ENCODE results near the gene SLC25A21.

SLC25A21 gene

DNA sequence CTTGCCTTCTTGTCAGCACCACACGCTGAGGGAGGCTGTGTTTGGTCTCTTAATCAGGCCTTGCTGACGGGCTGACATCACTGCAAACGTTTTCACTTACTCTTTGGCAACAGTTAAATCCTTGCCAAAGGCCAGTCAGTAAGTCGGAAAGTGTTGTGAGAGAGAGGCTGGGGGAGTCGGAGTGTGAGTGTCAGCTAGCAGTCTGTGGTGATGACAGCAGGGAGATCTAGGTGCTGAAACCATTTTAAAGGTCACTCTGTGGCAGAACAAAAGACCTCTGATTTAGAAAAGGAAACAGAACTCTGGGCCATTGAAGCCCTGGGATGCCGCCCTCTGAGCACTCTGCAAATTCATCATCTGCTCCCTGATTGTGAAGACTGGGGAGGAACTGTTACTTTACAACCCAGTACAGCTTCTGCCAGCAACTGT lies 367.3 kb downstream of the SLC25A21 start:
- Histone ChIP-seq H3K23ac (ENCODE audit: low read length) (no peak overlapping the region), H3K79me1 (ENCODE audit: low read length) (no peaks in the 10 kb centered on the region), H2BK120ac (ENCODE audit: low read depth, low read length) (no peak overlapping the region), H3K27ac (ENCODE audit: low read depth, low read length) (no peak overlapping the region), H4K8ac (ENCODE audit: low read depth, low read length) (no peak overlapping the region), H2AK5ac (ENCODE audit: low read length) (no peak overlapping the region), H3K4me1 (ENCODE audit: control insufficient read depth, low read depth, low read length) (no peaks in the 10 kb centered on the region), H4K5ac (ENCODE audit: low read length) (no peak overlapping the region), H2BK15ac (replicated peaks; ENCODE audit: low read depth) (no peak overlapping the region), H3K4me3 (ENCODE audit: low read length) (no peak overlapping the region), H3K4me2 (ENCODE audit: low read length) (no peak overlapping the region), H3K27me3 (ENCODE audit: insufficient read depth, low read length, poor library complexity) (no peaks in the 10 kb centered on the region), H3K56ac (ENCODE audit: low read length) (no peak overlapping the region), H2BK5ac (ENCODE audit: low read length) (no peak overlapping the region), H3K18ac (ENCODE audit: low read length) (no peak overlapping the region), H3K4ac (ENCODE audit: low read depth, low read length) (no peak overlapping the region), H3K36me3 (ENCODE audit: control insufficient read depth, insufficient read depth, low read length) (no peaks in the 10 kb centered on the region), H3K79me2 (ENCODE audit: control insufficient read depth, insufficient read depth, low read length) (no peaks in the 10 kb centered on the region), H3K9ac (ENCODE audit: low read length) (no peak overlapping the region)
- peak; percentile 56 for DNase-seq
- no CpG with 5 or more reads among the region's 6 CpGs for WGBS (ENCODE audit: extremely low coverage, insufficient coverage, low lambda C conversion rate)

DNA sequence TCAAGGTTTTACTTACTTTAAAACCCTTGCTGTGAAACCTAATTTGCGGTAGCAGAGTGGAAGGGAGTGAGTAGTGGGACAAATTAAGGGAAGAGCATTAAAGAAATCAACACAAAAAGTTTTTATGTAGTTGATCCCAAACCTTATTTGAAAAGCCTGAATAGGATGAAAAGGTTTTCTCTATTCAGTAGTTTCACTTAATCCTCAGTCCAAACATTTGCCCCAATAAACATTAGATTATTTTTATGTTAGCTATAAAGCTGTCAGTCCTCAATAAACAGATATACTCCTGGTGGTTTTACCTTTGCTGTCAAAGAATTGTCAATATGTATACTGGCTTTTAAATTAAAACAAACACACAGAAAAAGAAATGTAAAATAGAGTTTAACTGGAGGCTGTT lies 374.8 kb downstream of the SLC25A21 start:
- no peak overlapping the region for H2BK15ac ChIP-seq (replicated peaks; ENCODE audit: low read depth)
- H4K5ac ChIP-seq (ENCODE audit: low read length), result no peak overlapping the region
- H3K27ac ChIP-seq (ENCODE audit: low read depth, low read length), result no peak overlapping the region
- no peaks in the 10 kb centered on the region for H3K79me2 ChIP-seq (ENCODE audit: control insufficient read depth, insufficient read depth, low read length)
- no peak overlapping the region for H3K18ac ChIP-seq (ENCODE audit: low read length)
- H3K36me3 ChIP-seq (ENCODE audit: control insufficient read depth, insufficient read depth, low read length), result no peaks in the 10 kb centered on the region
- WGBS (ENCODE audit: extremely low coverage, insufficient coverage, low lambda C conversion rate), result no CpG with 5 or more reads among the region's 1 CpG
- no peak overlapping the region for H3K4me3 ChIP-seq (ENCODE audit: low read length)
- no peak for DNase-seq
- H3K79me1 ChIP-seq (ENCODE audit: low read length), result no peaks in the 10 kb centered on the region
- no peak overlapping the region for H3K9ac ChIP-seq (ENCODE audit: low read length)
- no peak overlapping the region for H2AK5ac ChIP-seq (ENCODE audit: low read length)
- H4K8ac ChIP-seq (ENCODE audit: low read depth, low read length), result no peak overlapping the region
- H3K4me1 ChIP-seq (ENCODE audit: control insufficient read depth, low read depth, low read length), result no peaks in the 10 kb centered on the region
- no peak overlapping the region for H2BK5ac ChIP-seq (ENCODE audit: low read length)
- H3K27me3 ChIP-seq (ENCODE audit: insufficient read depth, low read length, poor library complexity), result no peaks in the 10 kb centered on the region
- H3K4me2 ChIP-seq (ENCODE audit: low read length), result no peak overlapping the region
- H2BK120ac ChIP-seq (ENCODE audit: low read depth, low read length), result no peak overlapping the region
- no peak overlapping the region for H3K56ac ChIP-seq (ENCODE audit: low read length)
- H3K4ac ChIP-seq (ENCODE audit: low read depth, low read length), result no peak overlapping the region
- H3K23ac ChIP-seq (ENCODE audit: low read length), result no peak overlapping the region

DNA sequence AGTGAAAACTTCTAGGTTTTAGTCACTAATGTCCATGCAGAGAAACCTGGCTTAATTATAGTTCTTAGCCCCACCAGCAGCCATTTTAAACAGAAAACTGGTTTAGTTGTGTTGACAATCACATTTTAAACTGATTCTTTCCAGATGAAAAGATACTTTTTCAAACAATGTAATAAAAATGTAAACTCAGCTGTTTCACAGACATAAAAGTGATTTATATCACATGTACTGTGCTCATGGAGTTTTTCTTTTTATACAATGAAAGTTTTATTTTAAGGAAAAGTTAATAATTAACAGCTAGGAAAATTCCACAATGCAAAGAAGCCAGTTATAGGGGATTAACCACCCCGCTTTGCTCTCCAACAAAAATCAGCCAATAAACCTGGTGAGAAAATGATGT lies 381.0 kb downstream of the SLC25A21 start:
- Histone ChIP-seq H3K23ac (ENCODE audit: low read length) (no peak overlapping the region), H2BK15ac (replicated peaks; ENCODE audit: low read depth) (no peak overlapping the region), H3K27me3 (ENCODE audit: insufficient read depth, low read length, poor library complexity) (no peaks in the 10 kb centered on the region), H3K79me2 (ENCODE audit: control insufficient read depth, insufficient read depth, low read length) (no peaks in the 10 kb centered on the region), H3K79me1 (ENCODE audit: low read length) (no peaks in the 10 kb centered on the region), H3K27ac (ENCODE audit: low read depth, low read length) (no peak overlapping the region), H3K9ac (ENCODE audit: low read length) (no peak overlapping the region), H4K8ac (ENCODE audit: low read depth, low read length) (no peak overlapping the region), H3K4me2 (ENCODE audit: low read length) (no peak overlapping the region), H2BK5ac (ENCODE audit: low read length) (no peak overlapping the region), H4K5ac (ENCODE audit: low read length) (no peak overlapping the region), H3K56ac (ENCODE audit: low read length) (no peak overlapping the region), H2AK5ac (ENCODE audit: low read length) (no peak overlapping the region), H3K4me3 (ENCODE audit: low read length) (no peak overlapping the region), H3K4ac (ENCODE audit: low read depth, low read length) (no peak overlapping the region), H3K36me3 (ENCODE audit: control insufficient read depth, insufficient read depth, low read length) (no peaks in the 10 kb centered on the region), H2BK120ac (ENCODE audit: low read depth, low read length) (no peak overlapping the region), H3K18ac (ENCODE audit: low read length) (no peak overlapping the region), H3K4me1 (ENCODE audit: control insufficient read depth, low read depth, low read length) (no peaks in the 10 kb centered on the region)
- no CpG with 5 or more reads among the region's 1 CpG for WGBS (ENCODE audit: extremely low coverage, insufficient coverage, low lambda C conversion rate)
- no peak for DNase-seq

DNA sequence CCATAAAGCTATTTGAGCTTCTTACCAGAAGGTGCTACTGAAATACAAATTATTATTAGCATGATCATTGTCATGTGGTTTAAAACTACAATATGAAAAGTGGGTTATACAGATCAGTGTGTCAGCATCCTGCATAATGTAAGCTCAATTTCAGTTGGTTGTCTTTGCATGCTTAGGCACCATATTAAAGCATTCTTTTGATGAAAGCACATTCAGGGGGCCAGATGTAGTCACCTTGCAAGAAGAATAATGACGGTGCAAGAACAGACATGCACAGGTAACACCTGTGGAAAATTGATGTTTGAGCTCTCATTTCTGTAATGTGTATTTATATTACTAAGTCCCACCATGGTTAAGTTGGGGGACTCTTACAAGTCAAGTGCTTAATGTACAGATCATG lies 386.9 kb downstream of the SLC25A21 start:
- H4K8ac ChIP-seq (ENCODE audit: low read depth, low read length), result no peak overlapping the region
- no CpG with 5 or more reads among the region's 1 CpG for WGBS (ENCODE audit: extremely low coverage, insufficient coverage, low lambda C conversion rate)

DNA sequence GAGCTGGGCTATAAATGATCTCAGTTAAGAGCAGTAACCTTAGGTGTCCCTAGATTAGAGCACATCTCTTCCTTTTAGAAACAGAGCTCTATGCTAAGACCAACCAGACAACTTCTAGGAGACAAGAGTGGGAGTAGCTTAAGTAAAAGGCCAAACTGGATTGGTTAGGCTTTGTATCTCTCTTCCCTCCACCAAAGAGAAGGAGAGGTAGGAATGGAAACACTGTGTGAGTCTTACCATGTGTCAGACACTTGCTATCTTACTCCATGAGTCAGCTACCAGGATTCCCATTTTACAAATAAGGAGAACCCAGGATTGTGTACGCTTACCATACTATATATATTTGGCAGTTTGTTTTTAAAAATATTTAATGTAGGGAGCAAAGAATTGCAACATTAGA lies 387.9 kb downstream of the SLC25A21 start:
- H2BK15ac ChIP-seq (replicated peaks; ENCODE audit: low read depth), result no peak overlapping the region

More for the DNA sequence above, 386.9 kb downstream of the SLC25A21 start:
- H3K4me3 ChIP-seq (ENCODE audit: low read length), result no peak overlapping the region
- H3K27me3 ChIP-seq (ENCODE audit: insufficient read depth, low read length, poor library complexity), result no peaks in the 10 kb centered on the region
- no peak overlapping the region for H3K9ac ChIP-seq (ENCODE audit: low read length)
- no peak overlapping the region for H3K56ac ChIP-seq (ENCODE audit: low read length)
- no peaks in the 10 kb centered on the region for H3K79me2 ChIP-seq (ENCODE audit: control insufficient read depth, insufficient read depth, low read length)
- H3K4ac ChIP-seq (ENCODE audit: low read depth, low read length), result no peak overlapping the region
- no peaks in the 10 kb centered on the region for H3K79me1 ChIP-seq (ENCODE audit: low read length)
- no peak overlapping the region for H4K5ac ChIP-seq (ENCODE audit: low read length)
- H3K27ac ChIP-seq (ENCODE audit: low read depth, low read length), result no peak overlapping the region
- H3K36me3 ChIP-seq (ENCODE audit: control insufficient read depth, insufficient read depth, low read length), result no peaks in the 10 kb centered on the region
- H3K4me2 ChIP-seq (ENCODE audit: low read length), result no peak overlapping the region
- no peak overlapping the region for H2AK5ac ChIP-seq (ENCODE audit: low read length)
- no peak for DNase-seq
- H3K4me1 ChIP-seq (ENCODE audit: control insufficient read depth, low read depth, low read length), result no peaks in the 10 kb centered on the region
- H2BK15ac ChIP-seq (replicated peaks; ENCODE audit: low read depth), result no peak overlapping the region
- H3K23ac ChIP-seq (ENCODE audit: low read length), result no peak overlapping the region
- no peak overlapping the region for H3K18ac ChIP-seq (ENCODE audit: low read length)
- H2BK120ac ChIP-seq (ENCODE audit: low read depth, low read length), result no peak overlapping the region
- no peak overlapping the region for H2BK5ac ChIP-seq (ENCODE audit: low read length)

DNA sequence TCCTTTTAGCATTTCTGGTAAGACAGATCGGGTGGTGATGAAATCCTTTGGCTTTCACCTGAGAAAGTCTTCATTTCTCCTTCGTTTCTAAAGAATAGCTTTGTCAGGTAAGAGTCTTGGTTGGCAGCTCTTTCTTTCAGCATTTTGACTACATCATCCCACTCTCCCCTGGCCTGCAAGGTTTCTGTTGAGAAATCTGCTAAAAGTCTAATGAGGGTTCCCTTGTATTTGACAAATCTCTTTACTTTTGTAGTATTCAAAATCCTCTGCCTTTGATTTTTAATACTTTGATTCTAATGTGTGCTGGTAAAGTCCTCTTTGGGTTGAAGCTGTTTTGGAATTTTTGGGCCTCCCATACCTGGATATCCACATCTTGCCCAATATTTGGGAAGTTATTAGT lies 390.5 kb downstream of the SLC25A21 start:
- H4K8ac ChIP-seq (ENCODE audit: low read depth, low read length), result no peak overlapping the region
- H4K5ac ChIP-seq (ENCODE audit: low read length), result no peak overlapping the region
- H2BK15ac ChIP-seq (replicated peaks; ENCODE audit: low read depth), result no peak overlapping the region
- no peak overlapping the region for H3K4me3 ChIP-seq (ENCODE audit: low read length)
- H3K18ac ChIP-seq (ENCODE audit: low read length), result no peak overlapping the region
- WGBS (ENCODE audit: extremely low coverage, insufficient coverage, low lambda C conversion rate), result no CpG with 5 or more reads among the region's 2 CpGs
- no peaks in the 10 kb centered on the region for H3K79me1 ChIP-seq (ENCODE audit: low read length)
- H3K4me2 ChIP-seq (ENCODE audit: low read length), result no peak overlapping the region
- no peak overlapping the region for H2AK5ac ChIP-seq (ENCODE audit: low read length)
- no peaks in the 10 kb centered on the region for H3K79me2 ChIP-seq (ENCODE audit: control insufficient read depth, insufficient read depth, low read length)
- H3K9ac ChIP-seq (ENCODE audit: low read length), result no peak overlapping the region
- no peaks in the 10 kb centered on the region for H3K27me3 ChIP-seq (ENCODE audit: insufficient read depth, low read length, poor library complexity)
- no peak for DNase-seq
- H3K56ac ChIP-seq (ENCODE audit: low read length), result no peak overlapping the region
- H2BK120ac ChIP-seq (ENCODE audit: low read depth, low read length), result no peak overlapping the region
- H2BK5ac ChIP-seq (ENCODE audit: low read length), result no peak overlapping the region
- H3K27ac ChIP-seq (ENCODE audit: low read depth, low read length), result no peak overlapping the region
- no peaks in the 10 kb centered on the region for H3K36me3 ChIP-seq (ENCODE audit: control insufficient read depth, insufficient read depth, low read length)
- H3K4ac ChIP-seq (ENCODE audit: low read depth, low read length), result no peak overlapping the region
- H3K23ac ChIP-seq (ENCODE audit: low read length), result no peak overlapping the region
- H3K4me1 ChIP-seq (ENCODE audit: control insufficient read depth, low read depth, low read length), result no peaks in the 10 kb centered on the region

More for the DNA sequence above, 387.9 kb downstream of the SLC25A21 start:
- H3K79me1 ChIP-seq (ENCODE audit: low read length), result no peaks in the 10 kb centered on the region
- H4K8ac ChIP-seq (ENCODE audit: low read depth, low read length), result no peak overlapping the region
- H3K4me3 ChIP-seq (ENCODE audit: low read length), result no peak overlapping the region
- H3K18ac ChIP-seq (ENCODE audit: low read length), result peak overlapping the region; percentile 41
- no peak overlapping the region for H3K9ac ChIP-seq (ENCODE audit: low read length)
- peak; percentile 35 for DNase-seq
- H3K27ac ChIP-seq (ENCODE audit: low read depth, low read length), result no peak overlapping the region
- H3K4me2 ChIP-seq (ENCODE audit: low read length), result no peak overlapping the region
- H3K4ac ChIP-seq (ENCODE audit: low read depth, low read length), result no peak overlapping the region
- no peak overlapping the region for H3K23ac ChIP-seq (ENCODE audit: low read length)
- H3K79me2 ChIP-seq (ENCODE audit: control insufficient read depth, insufficient read depth, low read length), result no peaks in the 10 kb centered on the region
- H3K36me3 ChIP-seq (ENCODE audit: control insufficient read depth, insufficient read depth, low read length), result no peaks in the 10 kb centered on the region
- H2BK5ac ChIP-seq (ENCODE audit: low read length), result no peak overlapping the region
- no peak overlapping the region for H4K5ac ChIP-seq (ENCODE audit: low read length)
- H2BK120ac ChIP-seq (ENCODE audit: low read depth, low read length), result no peak overlapping the region
- no peaks in the 10 kb centered on the region for H3K27me3 ChIP-seq (ENCODE audit: insufficient read depth, low read length, poor library complexity)
- H3K4me1 ChIP-seq (ENCODE audit: control insufficient read depth, low read depth, low read length), result no peaks in the 10 kb centered on the region
- H3K56ac ChIP-seq (ENCODE audit: low read length), result no peak overlapping the region
- WGBS (ENCODE audit: extremely low coverage, insufficient coverage, low lambda C conversion rate), result no CpG with 5 or more reads among the region's 1 CpG
- no peak overlapping the region for H2AK5ac ChIP-seq (ENCODE audit: low read length)
